ENCODE results near the gene PCDHGB1.
"Not testable (repeated sequence)": the region's sequence is repeated elsewhere in the genome, so short reads cannot be mapped to it uniquely, and the experiment has no call there.

Gene PCDHGB1

GRCh38 chr5:141338538-141339306 is 11.2 kb upstream of the PCDHGB1 start, which contains the start of gene PCDHGA2:
PCDHGA2 (plus strand) TSS chr5:141338760.
- Mint-ChIP-seq H3K4me3 (peak within 1 kb of the TSS; percentile 62), H3K4me1 (ENCODE audit: low read depth) (no peaks in the 10 kb centered on the region), H3K36me3 (ENCODE audit: low read depth) (peaks cover 3% of the 10 kb centered on the region), H3K9me3 (peaks cover 37% of the 10 kb centered on the region), H3K27ac (peak within 1 kb of the TSS; percentile 63), H3K27me3 (ENCODE audit: low read depth) (peaks cover 49% of the 10 kb centered on the region)

- H3K9me3 Mint-ChIP-seq, result peaks cover 38% of the 10 kb centered on the region
Observed at GRCh38 chr5:141340781-141341354, 9.0 kb upstream of the PCDHGB1 start.

DNA sequence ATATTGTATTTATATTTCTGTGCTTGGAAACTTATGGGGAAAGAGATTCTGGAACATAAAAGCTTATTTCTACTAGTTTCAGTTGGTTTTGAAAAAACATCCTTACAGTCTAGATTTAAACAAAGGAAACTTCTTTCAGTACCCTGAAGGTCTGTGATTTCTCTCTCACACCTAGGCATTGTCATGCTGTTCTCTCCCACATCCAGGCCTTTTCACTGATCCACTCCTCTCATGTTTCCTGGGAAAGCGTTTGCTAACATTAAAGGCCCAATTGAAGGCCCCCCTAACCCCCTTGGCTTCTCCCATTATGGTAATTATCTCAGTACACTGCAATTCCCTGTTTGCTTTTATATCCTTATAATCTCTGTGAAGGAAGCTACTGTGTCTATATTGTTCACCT is 7.1 kb upstream of the PCDHGB1 start:
- Mint-ChIP-seq H3K4me3 (no peak overlapping the region), H3K9me3 (peaks cover 43% of the 10 kb centered on the region), H3K36me3 (ENCODE audit: low read depth) (peaks cover 5% of the 10 kb centered on the region), H3K27me3 (ENCODE audit: low read depth) (peaks cover 15% of the 10 kb centered on the region), H3K4me1 (ENCODE audit: low read depth) (no peaks in the 10 kb centered on the region), H3K27ac (no peak overlapping the region)

More at GRCh38 chr5:141340781-141341354, 9.0 kb upstream of the PCDHGB1 start:
- not testable (repeated sequence) for H3K27ac Mint-ChIP-seq; H3K36me3 Mint-ChIP-seq (ENCODE audit: low read depth); H3K4me3 Mint-ChIP-seq; H3K4me1 Mint-ChIP-seq (ENCODE audit: low read depth)
- peaks cover 29% of the 10 kb centered on the region for H3K27me3 Mint-ChIP-seq (ENCODE audit: low read depth)

DNA sequence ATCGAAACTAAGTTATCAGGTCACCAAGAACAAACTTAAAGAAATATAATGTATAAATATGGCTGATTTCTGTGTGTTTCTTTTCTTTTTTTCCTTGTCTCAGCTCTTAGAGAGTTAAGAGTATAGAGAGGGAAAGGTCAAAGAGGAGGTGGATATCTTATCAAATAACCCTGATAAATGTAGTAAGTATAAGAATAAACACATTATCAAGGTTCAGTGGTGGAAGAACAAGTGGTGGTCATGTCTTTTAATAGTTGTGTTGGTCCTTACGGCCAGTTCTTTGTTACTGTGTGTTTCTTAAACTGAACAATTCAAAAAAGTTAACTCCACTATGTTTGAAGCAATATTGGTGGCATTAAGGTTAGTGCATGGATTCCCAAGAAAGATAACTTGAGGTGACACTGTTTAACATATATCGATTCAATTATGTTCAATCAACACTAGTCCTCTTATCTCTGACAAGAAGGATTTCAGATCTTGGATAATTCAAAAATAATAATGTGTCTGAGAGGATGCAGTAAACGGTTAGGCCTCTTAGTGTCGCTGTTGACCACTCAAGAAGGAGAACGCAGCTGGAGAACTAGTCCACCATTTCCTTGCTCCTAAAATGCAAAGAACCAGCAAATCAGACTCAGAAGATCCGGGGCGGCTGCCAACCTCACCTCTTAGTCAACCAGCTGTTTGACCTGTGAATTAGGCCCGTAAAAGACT is 6.5 kb upstream of the PCDHGB1 start, which contains the start of gene PCDHGA3:
TSS of gene PCDHGA3 (plus strand) at position 588 of the 711 bp plus-strand sequence. CDS start 205 bp downstream, outside the sequence.
- peak within 1 kb of the TSS; percentile 74 for H3K4me3 Mint-ChIP-seq
- H3K9me3 Mint-ChIP-seq, result peaks cover 39% of the 10 kb centered on the region
- no peak within 1 kb of the TSS for H3K27ac Mint-ChIP-seq
- H3K36me3 Mint-ChIP-seq (ENCODE audit: low read depth), result peaks cover 5% of the 10 kb centered on the region
- H3K4me1 Mint-ChIP-seq (ENCODE audit: low read depth), result no peaks in the 10 kb centered on the region
- peaks cover 11% of the 10 kb centered on the region for H3K27me3 Mint-ChIP-seq (ENCODE audit: low read depth)

DNA sequence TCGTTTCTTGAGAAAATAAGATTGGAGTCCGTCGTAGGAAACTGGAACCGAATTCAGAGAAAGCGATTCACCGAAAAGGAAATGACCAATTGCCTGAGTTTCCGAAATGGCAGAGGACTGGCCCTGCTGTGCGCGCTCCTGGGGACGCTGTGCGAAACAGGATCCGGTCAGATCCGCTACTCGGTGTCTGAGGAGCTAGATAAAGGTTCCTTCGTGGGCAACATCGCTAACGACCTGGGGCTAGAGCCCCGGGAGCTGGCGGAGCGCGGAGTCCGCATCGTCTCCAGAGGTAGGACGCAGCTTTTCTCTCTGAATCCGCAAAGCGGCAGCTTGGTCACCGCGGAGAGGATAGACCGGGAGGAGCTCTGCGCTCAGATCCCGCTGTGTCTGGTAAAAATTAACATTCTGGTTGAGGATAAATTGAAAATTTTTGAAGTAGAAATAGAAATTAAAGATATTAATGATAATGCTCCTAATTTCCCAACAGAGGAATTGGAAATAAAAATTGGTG is 5.9 kb upstream of the PCDHGB1 start:
- no peaks in the 10 kb centered on the region for H3K4me1 Mint-ChIP-seq (ENCODE audit: low read depth)
- H3K27me3 Mint-ChIP-seq (ENCODE audit: low read depth), result peaks cover 9% of the 10 kb centered on the region
- H3K9me3 Mint-ChIP-seq, result peaks cover 39% of the 10 kb centered on the region
- H3K27ac Mint-ChIP-seq, result no peak overlapping the region
- peak overlapping the region; percentile 74 for H3K4me3 Mint-ChIP-seq
- peaks cover 5% of the 10 kb centered on the region for H3K36me3 Mint-ChIP-seq (ENCODE audit: low read depth)

DNA sequence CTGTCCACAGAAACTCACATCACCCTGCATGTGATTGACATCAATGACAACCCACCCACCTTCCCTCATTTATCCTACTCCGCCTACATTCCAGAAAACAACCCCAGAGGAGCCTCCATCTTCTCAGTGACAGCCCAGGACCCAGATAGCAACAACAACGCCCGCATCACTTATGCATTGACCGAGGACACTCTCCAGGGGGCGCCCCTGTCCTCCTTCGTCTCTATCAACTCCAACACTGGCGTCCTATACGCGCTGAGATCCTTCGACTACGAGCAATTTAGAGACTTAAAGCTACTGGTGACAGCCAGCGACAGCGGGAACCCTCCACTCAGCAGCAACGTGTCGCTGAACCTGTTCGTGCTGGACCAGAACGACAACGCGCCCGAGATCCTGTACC is 4.6 kb upstream of the PCDHGB1 start:
- H3K27ac Mint-ChIP-seq, result no peak overlapping the region
- H3K9me3 Mint-ChIP-seq, result peaks cover 35% of the 10 kb centered on the region
- H3K27me3 Mint-ChIP-seq (ENCODE audit: low read depth), result peaks cover 11% of the 10 kb centered on the region
- peaks cover 2% of the 10 kb centered on the region for H3K4me1 Mint-ChIP-seq (ENCODE audit: low read depth)
- H3K4me3 Mint-ChIP-seq, result no peak overlapping the region
- peaks cover 7% of the 10 kb centered on the region for H3K36me3 Mint-ChIP-seq (ENCODE audit: low read depth)

- H3K4me3 Mint-ChIP-seq, result not testable (repeated sequence)
Observed at GRCh38 chr5:141346017-141346416, 3.9 kb upstream of the PCDHGB1 start.

DNA sequence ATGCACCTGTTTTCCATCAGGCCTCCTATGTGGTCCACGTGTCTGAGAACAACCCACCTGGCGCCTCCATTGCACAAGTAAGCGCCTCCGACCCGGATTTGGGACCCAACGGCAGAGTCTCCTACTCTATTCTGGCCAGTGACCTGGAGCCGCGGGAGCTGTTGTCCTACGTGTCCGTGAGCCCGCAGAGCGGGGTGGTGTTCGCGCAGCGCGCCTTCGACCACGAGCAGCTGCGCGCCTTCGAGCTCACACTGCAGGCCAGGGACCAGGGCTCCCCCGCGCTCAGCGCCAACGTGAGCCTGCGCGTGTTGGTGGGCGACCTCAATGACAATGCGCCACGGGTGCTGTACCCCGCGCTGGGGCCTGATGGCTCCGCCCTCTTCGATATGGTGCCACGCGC is 1.7 kb downstream of the PCDHGB1 start:
- peaks cover 2% of the 10 kb centered on the region for H3K4me1 Mint-ChIP-seq (ENCODE audit: low read depth)
- peaks cover 29% of the 10 kb centered on the region for H3K9me3 Mint-ChIP-seq
- peaks cover 9% of the 10 kb centered on the region for H3K36me3 Mint-ChIP-seq (ENCODE audit: low read depth)
- H3K27ac Mint-ChIP-seq, result no peak overlapping the region
- peaks cover 29% of the 10 kb centered on the region for H3K27me3 Mint-ChIP-seq (ENCODE audit: low read depth)
- H3K4me3 Mint-ChIP-seq, result no peak overlapping the region

More at GRCh38 chr5:141346017-141346416, 3.9 kb upstream of the PCDHGB1 start:
- peaks cover 34% of the 10 kb centered on the region for H3K9me3 Mint-ChIP-seq
- H3K27me3 Mint-ChIP-seq (ENCODE audit: low read depth), result peaks cover 12% of the 10 kb centered on the region
- H3K36me3 Mint-ChIP-seq (ENCODE audit: low read depth); H3K4me1 Mint-ChIP-seq (ENCODE audit: low read depth); H3K27ac Mint-ChIP-seq: not testable (repeated sequence)

- peaks cover 26% of the 10 kb centered on the region for H3K27me3 Mint-ChIP-seq (ENCODE audit: low read depth)
- no peak within 1 kb of the TSS for H3K4me3 Mint-ChIP-seq
- no peak within 1 kb of the TSS for H3K27ac Mint-ChIP-seq
- peaks cover 4% of the 10 kb centered on the region for H3K4me1 Mint-ChIP-seq (ENCODE audit: low read depth)
- H3K9me3 Mint-ChIP-seq, result peaks cover 26% of the 10 kb centered on the region
- peaks cover 8% of the 10 kb centered on the region for H3K36me3 Mint-ChIP-seq (ENCODE audit: low read depth)
Observed at GRCh38 chr5:141354900-141355469, 5.1 kb downstream of the PCDHGB1 start, which contains the start of gene PCDHGA4. PCDHGA4 (plus strand) TSS chr5:141355021; CDS start chr5:141355108, 87 bp downstream.

DNA sequence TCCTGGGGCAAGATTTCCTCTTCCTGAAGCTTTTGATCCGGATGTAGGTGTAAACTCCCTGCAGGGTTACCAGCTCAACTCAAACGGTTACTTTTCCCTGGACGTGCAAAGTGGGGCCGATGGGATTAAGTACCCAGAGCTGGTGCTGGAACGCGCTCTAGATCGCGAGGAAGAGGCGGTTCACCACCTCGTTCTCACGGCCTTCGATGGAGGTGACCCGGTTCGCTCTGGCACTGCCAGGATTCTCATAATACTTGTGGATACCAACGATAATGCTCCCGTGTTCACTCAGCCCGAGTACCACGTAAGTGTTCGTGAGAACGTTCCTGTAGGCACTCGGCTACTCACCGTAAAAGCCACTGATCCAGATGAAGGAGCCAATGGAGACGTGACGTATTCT is 5.7 kb downstream of the PCDHGB1 start:
- Mint-ChIP-seq H3K4me3 (no peak overlapping the region), H3K36me3 (ENCODE audit: low read depth) (peaks cover 5% of the 10 kb centered on the region), H3K4me1 (ENCODE audit: low read depth) (peaks cover 2% of the 10 kb centered on the region), H3K27ac (no peak overlapping the region), H3K9me3 (peaks cover 28% of the 10 kb centered on the region), H3K27me3 (ENCODE audit: low read depth) (peaks cover 24% of the 10 kb centered on the region)

DNA sequence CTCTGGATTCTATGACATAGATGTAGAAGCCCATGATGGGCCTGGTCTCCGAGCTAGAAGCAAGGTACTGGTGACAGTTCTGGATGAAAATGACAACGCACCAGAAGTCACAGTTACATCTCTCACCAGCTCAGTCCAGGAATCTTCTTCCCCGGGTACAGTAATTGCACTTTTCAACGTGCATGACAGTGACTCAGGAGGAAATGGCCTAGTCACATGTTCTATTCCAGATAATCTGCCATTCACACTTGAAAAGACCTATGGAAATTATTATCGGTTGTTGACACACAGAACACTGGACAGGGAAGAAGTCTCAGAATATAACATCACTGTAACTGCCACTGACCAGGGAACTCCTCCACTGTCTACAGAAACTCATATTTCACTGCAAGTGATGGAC is 6.2 kb downstream of the PCDHGB1 start:
- Mint-ChIP-seq H3K36me3 (ENCODE audit: low read depth) (peaks cover 5% of the 10 kb centered on the region), H3K27me3 (ENCODE audit: low read depth) (peaks cover 27% of the 10 kb centered on the region), H3K9me3 (peaks cover 33% of the 10 kb centered on the region), H3K4me1 (ENCODE audit: low read depth) (peaks cover 2% of the 10 kb centered on the region), H3K4me3 (no peak overlapping the region), H3K27ac (no peak overlapping the region)

GRCh38 chr5:141356950-141357349 is 7.1 kb downstream of the PCDHGB1 start:
- Mint-ChIP-seq H3K27me3 (ENCODE audit: low read depth) (peaks cover 26% of the 10 kb centered on the region), H3K4me3 (no peak overlapping the region), H3K36me3 (ENCODE audit: low read depth) (peaks cover 5% of the 10 kb centered on the region), H3K27ac (no peak overlapping the region), H3K4me1 (ENCODE audit: low read depth) (peaks cover 2% of the 10 kb centered on the region), H3K9me3 (peaks cover 36% of the 10 kb centered on the region)

- H3K27ac Mint-ChIP-seq, result peak within 1 kb of the TSS; percentile 50
- peaks cover 8% of the 10 kb centered on the region for H3K36me3 Mint-ChIP-seq (ENCODE audit: low read depth)
- H3K4me3 Mint-ChIP-seq, result peak within 1 kb of the TSS; percentile 83
- H3K27me3 Mint-ChIP-seq (ENCODE audit: low read depth), result peaks cover 42% of the 10 kb centered on the region
- peaks cover 42% of the 10 kb centered on the region for H3K9me3 Mint-ChIP-seq
- peaks cover 4% of the 10 kb centered on the region for H3K4me1 Mint-ChIP-seq (ENCODE audit: low read depth)
Observed at GRCh38 chr5:141359790-141360426, 10.0 kb downstream of the PCDHGB1 start, which contains the start of gene PCDHGB2. PCDHGB2 (plus strand) TSS chr5:141359994; CDS start chr5:141360136, 142 bp downstream.

Data from T-helper 1 cell treated with Interleukin-12 subunit alpha and Interleukin-12 subunit beta and Interleukin-4 antibody, amounts not matched to agents 30 μg/mL and 1 μg/mL, for 36 hours (primary cell).